LNCaP clone FGC (cell line): ENCODE data around the gene THBD.

Experiments used
- DNase-seq: peaks from one replicate; pipeline ENCODE4 v3.0.0-alpha.2; 2011; ENCODE audit warnings: low read depth
- H3K4me3 ChIP-seq: 2 replicates; pipeline ENCODE4 v1.5.1; 2011; ENCODE audit warnings: mild to moderate bottlenecking, low read depth, low read length, control low read depth
- CTCF ChIP-seq: IDR thresholded peaks from 2 replicates; pipeline ENCODE4 v1.5.1; 2012; ENCODE audit warnings: mild to moderate bottlenecking; ENCODE audit not compliant: control insufficient read depth, insufficient read depth; ENCODE audit errors: extremely low read depth

Gene THBD

GRCh38 chr20:23000232-23000947 is 49.1 kb downstream of the THBD start:
- TF ChIP-seq CTCF, result no peak
- no peak overlapping the region for H3K4me3 ChIP-seq
- DNase-seq, result no peak

- DNase-seq, result peak; percentile 70
- TF ChIP-seq CTCF, result no peak
- no peak overlapping the region for H3K4me3 ChIP-seq
Measured at GRCh38 chr20:22999756-23000155, 49.7 kb downstream of the THBD start.

- no peak for DNase-seq
- H3K4me3 ChIP-seq, result no peak overlapping the region
- no peak for TF ChIP-seq CTCF
Measured at GRCh38 chr20:22998476-22998875, 51.0 kb downstream of the THBD start.

GRCh38 chr20:22995923-22996322 is 53.5 kb downstream of the THBD start:
- no peak for TF ChIP-seq CTCF
- no peak for DNase-seq

More at GRCh38 chr20:22995923-22996322, 53.5 kb downstream of the THBD start:
- H3K4me3 ChIP-seq, result no peak overlapping the region
